PC-9 (cell line): Measurements from ENCODE around the gene RAB24. TPM values are rescaled to one million over a fixed set of nuclear protein-coding genes. Genes with fewer than 3 reads are reported as not detected.
A peak's percentile ranks its signal among the peaks of the same experiment; 100 is the strongest.

Experiments used
- BruUV-seq: library from RNA; stranded (reverse); fragments of 400-500 nt; replicated peaks from 2 replicates; lab custom pipeline; 2021; lab: Mats Ljungman, UMichigan
- CTCF ChIA-PET: fragments of 300-600 bp; sonication (Branson Sonifier 250); formaldehyde crosslinking; loops from one replicate; lab custom pipeline; 2022; ENCODE audit warnings: antibody characterized with exemption; lab: Charles Lee
- POLR2A ChIA-PET: fragments of 300-600 bp; sonication (Branson Sonifier 250); formaldehyde crosslinking; loops from one replicate; lab custom pipeline; 2022; ENCODE audit warnings: antibody characterized with exemption; ENCODE audit not compliant: unreplicated experiment; lab: Charles Lee
- DNase-seq, 2 experiments: peaks; one replicate each; pipeline versions ENCODE4 v3.0.0 to v3.0.0-alpha.2; 2015 to 2022; ENCODE audit warnings: mixed read lengths in 1 of 2
- H2AFZ ChIP-seq: fragments of 200-600 bp; sonication (generic); 2 replicates; pipeline ENCODE4 v1.8.1; 2017; ENCODE audit warnings: antibody characterized with exemption
- H3F3A ChIP-seq: fragments of 200-600 bp; sonication (generic); 2 replicates; pipeline ENCODE4 v1.8.1; 2017; ENCODE audit warnings: antibody characterized with exemption, mild to moderate bottlenecking, low read depth; ENCODE audit not compliant: insufficient read depth
- H3K27ac ChIP-seq: fragments of 200-600 bp; sonication (generic); 2 replicates; pipeline ENCODE4 v1.6.1; 2016; ENCODE audit warnings: mixed run types
- H3K27me3 ChIP-seq: fragments of 200-600 bp; sonication (generic); 2 replicates; pipeline ENCODE4 v1.6.1; 2016; ENCODE audit warnings: low read depth, mixed run types; ENCODE audit not compliant: insufficient read depth
- H3K36me3 ChIP-seq: fragments of 200-600 bp; sonication (generic); 2 replicates; pipeline ENCODE4 v1.6.1; 2016; ENCODE audit warnings: low read depth, mixed run types
- H3K4me1 ChIP-seq: fragments of 200-600 bp; sonication (generic); replicated peaks from 2 replicates; pipeline ENCODE4 v1.6.1; 2016; ENCODE audit warnings: mixed run types; ENCODE audit not compliant: insufficient read depth
- H3K4me2 ChIP-seq: fragments of 200-600 bp; sonication (generic); 2 replicates; pipeline ENCODE4 v1.6.1; 2017; ENCODE audit warnings: mixed run types
- H3K4me3 ChIP-seq: fragments of 200-600 bp; sonication (generic); 2 replicates; pipeline ENCODE4 v1.6.1; 2016; ENCODE audit warnings: mixed run types
- H3K79me2 ChIP-seq: fragments of 200-600 bp; sonication (generic); 2 replicates; pipeline ENCODE4 v1.6.1; 2017; ENCODE audit warnings: low read depth, mixed run types
- H3K9me2 ChIP-seq: fragments of 200-600 bp; sonication (generic); 2 replicates; pipeline ENCODE4 v1.8.1; 2017; ENCODE audit warnings: mild to moderate bottlenecking; ENCODE audit not compliant: insufficient read depth
- H3K9me3 ChIP-seq: fragments of 200-600 bp; sonication (generic); 2 replicates; pipeline ENCODE4 v1.8.1; 2016; ENCODE audit warnings: low read depth; ENCODE audit not compliant: insufficient read depth
- H4K20me1 ChIP-seq: fragments of 200-600 bp; sonication (generic); 2 replicates; pipeline ENCODE4 v1.8.1; 2017; ENCODE audit not compliant: insufficient read depth
- EZH2 ChIP-seq: fragments of 200-600 bp; sonication (generic); IDR thresholded peaks from 2 replicates; pipeline ENCODE4 v1.8.0; 2017; ENCODE audit warnings: antibody characterized with exemption, low read depth
- intact Hi-C: fragments of 100-400 bp; cut with micrococcal nuclease; formaldehyde crosslinking; loops from one replicate; pipeline ENCODE4 v1.10.0; 2022; ENCODE audit not compliant: unreplicated experiment
- total RNA-seq: library from RNA; stranded (reverse); gene quantifications from 2 replicates; pipeline ENCODE4 v1.2.3, GENCODE V29; 2021
- TF ChIP-seq, protein P1 (sequence below): fragments of 200-600 bp; sonication (generic); conservative IDR thresholded peaks from 2 replicates; pipeline ENCODE4 v1.6.1; 2017; ENCODE audit warnings: mixed run types, antibody characterized with exemption, mild to moderate bottlenecking, moderate library complexity

The RAB24 gene
- total RNA-seq, 1 experiment from 2014 or later: 16.9 TPM

DNA sequence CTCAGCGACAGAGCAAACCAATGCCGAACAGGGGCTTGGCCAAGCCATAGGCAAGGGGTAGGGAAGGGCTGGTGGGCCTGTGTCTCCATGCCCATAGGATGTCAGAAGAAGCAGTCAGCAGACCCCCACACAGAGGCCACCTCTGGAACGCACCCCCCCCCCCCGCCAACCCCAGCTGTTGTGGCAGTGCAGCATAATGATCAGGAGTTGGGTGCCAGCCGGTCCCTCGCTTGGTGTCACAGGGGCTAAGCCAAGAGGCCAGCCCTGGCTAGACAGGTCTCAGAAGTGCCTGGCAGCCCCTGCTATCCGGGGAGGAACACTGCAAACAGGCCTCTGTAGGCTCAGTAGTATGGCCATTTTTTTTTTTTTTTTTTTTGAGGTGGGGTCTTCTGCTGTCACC lies 11.9 kb upstream of the RAB24 start:
- Histone ChIP-seq H3K4me3 (no peak overlapping the region), H3K36me3 (no peaks in the 10 kb centered on the region), H3K79me2 (no peaks in the 10 kb centered on the region), H2AFZ (no peak overlapping the region), H3K27me3 (no peaks in the 10 kb centered on the region), H3K27ac (no peak overlapping the region), H3K4me2 (no peak overlapping the region), H3K9me3 (no peaks in the 10 kb centered on the region), H4K20me1 (peaks cover 17% of the 10 kb centered on the region; the same call in 1 of the 2 replicates), H3F3A (peaks cover 27% of the 10 kb centered on the region; the same call in 1 of the 2 replicates), H3K4me1 (peaks cover 10% of the 10 kb centered on the region; the same call in 1 of the 2 replicates), H3K9me2 (no peaks in the 10 kb centered on the region)
- TF ChIP-seq, protein P1, sequence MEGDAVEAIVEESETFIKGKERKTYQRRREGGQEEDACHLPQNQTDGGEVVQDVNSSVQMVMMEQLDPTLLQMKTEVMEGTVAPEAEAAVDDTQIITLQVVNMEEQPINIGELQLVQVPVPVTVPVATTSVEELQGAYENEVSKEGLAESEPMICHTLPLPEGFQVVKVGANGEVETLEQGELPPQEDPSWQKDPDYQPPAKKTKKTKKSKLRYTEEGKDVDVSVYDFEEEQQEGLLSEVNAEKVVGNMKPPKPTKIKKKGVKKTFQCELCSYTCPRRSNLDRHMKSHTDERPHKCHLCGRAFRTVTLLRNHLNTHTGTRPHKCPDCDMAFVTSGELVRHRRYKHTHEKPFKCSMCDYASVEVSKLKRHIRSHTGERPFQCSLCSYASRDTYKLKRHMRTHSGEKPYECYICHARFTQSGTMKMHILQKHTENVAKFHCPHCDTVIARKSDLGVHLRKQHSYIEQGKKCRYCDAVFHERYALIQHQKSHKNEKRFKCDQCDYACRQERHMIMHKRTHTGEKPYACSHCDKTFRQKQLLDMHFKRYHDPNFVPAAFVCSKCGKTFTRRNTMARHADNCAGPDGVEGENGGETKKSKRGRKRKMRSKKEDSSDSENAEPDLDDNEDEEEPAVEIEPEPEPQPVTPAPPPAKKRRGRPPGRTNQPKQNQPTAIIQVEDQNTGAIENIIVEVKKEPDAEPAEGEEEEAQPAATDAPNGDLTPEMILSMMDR: no peak
- TF ChIP-seq EZH2: no peak
- BruUV-seq: no TSS peak
- ChIA-PET POLR2A (interaction anchor here (0.6 kb wide), 1 partner anchor 89 kb away, joined by 4 read pairs; no protein-coding TSS in a partner anchor), CTCF (interaction anchor here (1.2 kb wide), 1 partner anchor 74 kb away, joined by 3 read pairs; no protein-coding TSS in a partner anchor)
- DNase-seq: no peak
- intact Hi-C loops: no loop called here

DNA sequence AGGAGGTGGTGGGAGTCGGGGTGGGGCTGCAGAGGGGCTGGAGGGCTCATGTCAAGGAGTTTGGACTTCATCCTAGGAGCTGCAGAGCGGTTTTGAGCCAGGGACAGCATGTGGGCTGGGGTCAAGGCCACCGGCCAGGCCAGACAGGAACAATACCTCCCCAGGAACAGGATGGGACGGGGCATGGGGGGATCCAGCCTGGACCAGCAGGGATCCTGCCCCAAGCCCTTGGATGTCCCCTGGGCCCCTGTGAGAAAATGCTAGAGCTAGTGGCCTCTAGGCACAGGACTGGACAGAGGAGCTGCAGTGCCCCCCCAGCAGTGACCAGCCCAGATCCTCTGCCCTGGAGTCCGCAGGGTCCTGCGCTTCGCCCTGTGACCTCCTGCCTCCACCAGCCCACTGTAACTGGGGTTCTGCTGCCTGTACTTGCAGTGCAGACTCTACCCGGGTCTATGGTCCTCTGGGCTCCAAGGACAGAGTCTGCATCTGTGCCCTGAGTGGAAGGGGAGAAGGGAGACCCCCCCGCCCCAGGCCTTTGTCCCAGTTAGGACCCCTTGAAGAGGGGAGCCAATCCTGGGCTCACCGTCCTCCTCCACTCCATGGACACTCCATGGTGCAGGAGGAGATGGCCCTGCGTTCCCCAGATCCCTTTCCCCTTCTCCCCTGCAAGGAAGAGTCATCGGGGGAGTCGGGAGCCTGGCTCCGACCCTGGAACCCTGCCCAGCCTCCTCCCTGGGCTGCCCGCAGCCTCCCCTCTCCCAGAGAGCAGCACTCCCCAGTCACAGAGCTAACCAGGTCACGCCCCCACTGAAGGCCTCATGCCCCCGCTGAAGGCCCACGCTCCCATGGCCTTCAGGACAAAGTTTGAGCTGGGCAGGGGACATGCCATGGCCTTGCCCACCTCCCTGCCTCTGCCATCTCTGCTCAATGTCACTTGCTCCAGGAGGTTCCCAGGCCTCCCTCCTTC lies 11.1 kb upstream of the RAB24 start:
- TF ChIP-seq, protein P1: no peak
- TF ChIP-seq EZH2: no peak
- no peaks in the 10 kb centered on the region for H3K79me2 ChIP-seq
- no TSS peak for BruUV-seq
- H3K9me3 ChIP-seq: no peaks in the 10 kb centered on the region
- intact Hi-C loops: no loop called here
- ChIA-PET CTCF (no interaction called here), POLR2A (no interaction called here)
- H3K27ac ChIP-seq: no peak overlapping the region
- DNase-seq: no peak
- H3K27me3 ChIP-seq: no peaks in the 10 kb centered on the region
- no peaks in the 10 kb centered on the region for H3K36me3 ChIP-seq
- H3K4me3 ChIP-seq: no peak overlapping the region
- H3F3A ChIP-seq: peaks cover 33% of the 10 kb centered on the region; the same call in 1 of the 2 replicates
- peaks cover 17% of the 10 kb centered on the region; the same call in 1 of the 2 replicates for H4K20me1 ChIP-seq
- H3K9me2 ChIP-seq: no peaks in the 10 kb centered on the region
- no peak overlapping the region for H3K4me2 ChIP-seq
- no peak overlapping the region for H2AFZ ChIP-seq
- H3K4me1 ChIP-seq: peaks cover 10% of the 10 kb centered on the region; the same call in 1 of the 2 replicates

DNA sequence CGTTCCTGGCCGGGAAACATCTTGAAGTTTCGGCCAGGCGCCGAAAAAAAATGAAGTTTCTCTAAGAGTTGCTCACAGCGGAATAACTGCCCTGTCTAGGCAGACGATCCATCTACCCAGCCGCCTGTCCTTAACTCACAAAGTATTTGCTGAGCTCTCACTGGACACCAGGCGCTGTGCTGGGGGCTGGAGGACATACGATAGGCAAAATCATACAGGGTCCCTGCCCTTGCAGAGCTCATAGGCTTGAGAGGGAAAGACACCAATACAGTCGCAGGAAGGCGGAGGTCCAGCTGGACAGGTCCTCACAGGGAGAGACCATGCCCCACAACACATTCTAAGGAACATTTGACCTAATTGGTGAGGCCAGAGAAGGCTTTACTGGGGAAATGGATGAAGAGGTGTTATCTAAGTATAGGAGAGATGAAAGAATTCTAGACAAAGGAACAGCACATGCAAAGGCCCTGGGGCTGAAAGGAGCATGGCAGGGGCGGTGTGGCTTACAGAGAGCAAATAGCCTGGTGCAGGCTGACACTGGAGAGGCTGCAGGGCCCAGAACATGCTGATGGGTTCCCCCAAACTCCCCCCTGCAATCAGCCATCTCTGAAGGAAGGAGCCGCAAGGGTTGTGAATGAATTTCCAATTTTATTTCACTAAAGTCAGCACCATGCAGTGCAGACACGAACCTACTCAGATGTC lies 10.2 kb upstream of the RAB24 start:
- Histone ChIP-seq H3K9me2 (no peaks in the 10 kb centered on the region), H3F3A (peaks cover 34% of the 10 kb centered on the region; the same call in 1 of the 2 replicates), H3K79me2 (no peaks in the 10 kb centered on the region), H3K27ac (no peak overlapping the region), H4K20me1 (peaks cover 17% of the 10 kb centered on the region; the same call in 1 of the 2 replicates), H3K4me3 (no peak overlapping the region), H3K27me3 (no peaks in the 10 kb centered on the region), H3K4me2 (peak overlapping the region; percentile 89; the same call in 1 of the 2 replicates), H3K4me1 (peaks cover 10% of the 10 kb centered on the region; the same call in 1 of the 2 replicates), H2AFZ (no peak overlapping the region), H3K9me3 (no peaks in the 10 kb centered on the region), H3K36me3 (no peaks in the 10 kb centered on the region)
- ChIA-PET CTCF (interaction anchor here (1.6 kb wide), 1 partner anchor 91 kb away, joined by 3 read pairs; no protein-coding TSS in a partner anchor), POLR2A (no interaction called here)
- BruUV-seq: no TSS peak
- intact Hi-C loops: no loop called here
- TF ChIP-seq, protein P1: no peak
- no peak for TF ChIP-seq EZH2
- no peak for DNase-seq
